Measurements from ENCODE around the gene ZDHHC20.

- TF ChIP-seq CTCF (conservative IDR thresholded peaks at IDR 0.05; ENCODE audit: low read depth, low read length) (no peak), USF2 (IDR thresholded peaks at IDR 0.05; ENCODE audit: low read depth, low read length) (no peak), POLR2A (IDR thresholded peaks at IDR 0.05; ENCODE audit: low read depth, low read length) (no peak), NFE2L2 (IDR thresholded peaks at IDR 0.05; ENCODE audit: low read depth, low read length) (no peak)
Measured at GRCh38 chr13:21342699-21343442, 116.2 kb downstream of the ZDHHC20 start.
